Motor neuron (in vitro differentiated cells): Measurements from ENCODE around the gene APBA2. TPM values are rescaled to one million over a fixed set of nuclear protein-coding genes. Genes with fewer than 3 reads are reported as not detected.
"Not testable (repeated sequence)": the region's sequence is repeated elsewhere in the genome, so short reads cannot be mapped to it uniquely, and the experiment has no call there.

Experiments
- ATAC-seq, 8 experiments: fragments of 200-7000 bp; cut with Tn5 transposase; replicated peaks in 6 of 8; 2 replicates each; pipeline ENCODE4 v1.8.0; 2021; ENCODE audit warnings: mild to moderate bottlenecking in 8 of 8, moderate library complexity in 8 of 8
- H3K27ac ChIP-seq, 2 donors: fragments of 250-450 bp; sonication (Bioruptor Pico); 2 replicates each; pipeline ENCODE4 v1.9.0; 2021; ENCODE audit warnings: antibody characterized with exemption in 2 of 2, mild to moderate bottlenecking in 2 of 2, moderate library complexity in 1 of 2
- H3K4me1 ChIP-seq, 2 donors: fragments of 250-450 bp; sonication (Bioruptor Pico); replicated peaks in 1 of 2; 2 replicates each; pipeline ENCODE4 v1.6.1; 2021; ENCODE audit warnings: antibody characterized with exemption in 2 of 2, mild to moderate bottlenecking in 2 of 2, moderate library complexity in 1 of 2
- H3K4me3 ChIP-seq, 5 donors: fragments of 250-450 bp; sonication (Bioruptor Pico); 2 replicates each; pipeline ENCODE4 v1.9.0; 2021; ENCODE audit warnings: antibody characterized with exemption in 5 of 5, mild to moderate bottlenecking in 5 of 5, moderate library complexity in 4 of 5
- WGBS, 10 experiments: fragments of 450-650 bp; shearing (Covaris generic); methylation state at CpG; one replicate each; pipeline ENCODE4 v1.0.0; 2022; 5-methylcytosine and 5-hydroxymethylcytosine counted together
- in situ Hi-C, 9 experiments: fragments of 400-800 bp; cut with MboI; loops; one replicate each; pipeline ENCODE4 v1.15.0; 2021; ENCODE audit warnings: low sequenced_read_pairs in 9 of 9, low pct_unique_long_range_greater_than_20kb in 2 of 9; ENCODE audit not compliant: unreplicated experiment in 9 of 9
- total RNA-seq, 8 experiments: library from RNA; unstranded; fragments of 300-600 nt; gene quantifications; 2 replicates each; pipeline versions ENCODE4 v1.2.3 to v1.2.4, GENCODE V29; 2022

Gene APBA2
- total RNA-seq, 8 experiments from 2014 or later = 7.8 to 66.8 (median 40.0) TPM

GRCh38 chr15:28861589-28862293, 24.0 kb upstream of the APBA2 start:
- H3K4me3 ChIP-seq, in situ Hi-C loops, H3K4me1 ChIP-seq, H3K27ac ChIP-seq: not testable (repeated sequence)
- 67 to 100% (median 93%) methylated on average over 2 to 10 of the region's 11 CpGs for WGBS, 10 experiments
- peak in 2 of 8 experiments; percentile 26 to 42 for ATAC-seq

- no peak for ATAC-seq
- Histone ChIP-seq H3K4me1 (no peaks in the 10 kb centered on the region), H3K27ac (no peak overlapping the region), H3K4me3 (no peak overlapping the region)
- 0 to 100% (median 80%) methylated on average over 1 to 3 of the region's 9 CpGs; no CpG with 5 or more reads in 2 of the 10 experiments for WGBS, 10 experiments
- in situ Hi-C loops = no loop called here
These were observed 16.9 kb upstream of the APBA2 start for GRCh38 chr15:28868744-28869345.

- no peak overlapping the region for H3K27ac ChIP-seq
- in situ Hi-C loops = no loop called here
- no peak for ATAC-seq
- 33 to 100% (median 60%) methylated on average over 1 to 3 of the region's 3 CpGs; no CpG with 5 or more reads in 3 of the 10 experiments for WGBS, 10 experiments
- no peaks in the 10 kb centered on the region for H3K4me1 ChIP-seq
- no peak overlapping the region for H3K4me3 ChIP-seq
These were observed 14.6 kb upstream of the APBA2 start for GRCh38 chr15:28871168-28871567.

GRCh38 chr15:28873006-28873405, 12.8 kb upstream of the APBA2 start:
- WGBS, 10 experiments = 31 to 100% (median 90%) methylated on average over 1 to 4 of the region's 5 CpGs; no CpG with 5 or more reads in 5 of the 10 experiments
- Histone ChIP-seq H3K4me3 (no peak overlapping the region), H3K27ac (no peak overlapping the region), H3K4me1 (no peaks in the 10 kb centered on the region)
- in situ Hi-C loops = no loop called here
- ATAC-seq = no peak

GRCh38 chr15:28873585-28874190, 12.1 kb upstream of the APBA2 start:
- H3K4me3 ChIP-seq = no peak overlapping the region
- no peaks in the 10 kb centered on the region for H3K4me1 ChIP-seq
- peak in 2 of 8 experiments; percentile 46 to 68 for ATAC-seq
- H3K27ac ChIP-seq = no peak overlapping the region
- WGBS, 10 experiments = 29 to 100% (median 65%) methylated on average over 1 to 5 of the region's 10 CpGs; no CpG with 5 or more reads in 4 of the 10 experiments
- in situ Hi-C loops = no loop called here

- no peak overlapping the region for H3K4me3 ChIP-seq
- WGBS, 10 experiments = 17 to 70% (median 34%) methylated on average over 1 to 2 of the region's 4 CpGs; no CpG with 5 or more reads in 6 of the 10 experiments
- H3K4me1 ChIP-seq = no peaks in the 10 kb centered on the region
- in situ Hi-C loops = loop anchor here in 4 of 9 experiments (25.0 kb wide), 1 partner anchor 212 kb away; no protein-coding TSS in a partner anchor
- no peak for ATAC-seq
- H3K27ac ChIP-seq = no peak overlapping the region
These were observed 10.2 kb upstream of the APBA2 start for GRCh38 chr15:28875461-28876000.

- in situ Hi-C loops = loop anchor here in 4 of 9 experiments (25.0 kb wide), 1 partner anchor 211 kb away; no protein-coding TSS in a partner anchor
- H3K4me3 ChIP-seq = no peak overlapping the region
- WGBS, 10 experiments = 0 to 88% (median 70%) methylated on average over 1 to 4 of the region's 14 CpGs; no CpG with 5 or more reads in 4 of the 10 experiments
- H3K27ac ChIP-seq = no peak overlapping the region
- peak in 2 of 8 experiments; percentile 24 to 30 for ATAC-seq
- no peaks in the 10 kb centered on the region for H3K4me1 ChIP-seq
These were observed 9.5 kb upstream of the APBA2 start for GRCh38 chr15:28876131-28876844.

- ATAC-seq = no peak
- H3K4me1 ChIP-seq = no peaks in the 10 kb centered on the region
- in situ Hi-C loops = loop anchor here in 4 of 9 experiments (25.0 kb wide), 1 partner anchor 210 kb away; no protein-coding TSS in a partner anchor
These were observed 9.0 kb upstream of the APBA2 start for GRCh38 chr15:28876845-28877185.

GRCh38 chr15:28878209-28878608, 7.6 kb upstream of the APBA2 start:
- no peaks in the 10 kb centered on the region for H3K4me1 ChIP-seq
- H3K4me3 ChIP-seq = no peak overlapping the region
- no peak for ATAC-seq
- 40 to 100% (median 90%) methylated on average over 1 to 12 of the region's 15 CpGs; no CpG with 5 or more reads in 2 of the 10 experiments for WGBS, 10 experiments
- no peak overlapping the region for H3K27ac ChIP-seq
- in situ Hi-C loops = loop anchor here in 4 of 9 experiments (25.0 kb wide), 1 partner anchor 209 kb away; no protein-coding TSS in a partner anchor

More at GRCh38 chr15:28876845-28877185, 9.0 kb upstream of the APBA2 start:
- H3K4me3 ChIP-seq = no peak overlapping the region
- no peak overlapping the region for H3K27ac ChIP-seq
- 70 to 100% (median 83%) methylated on average over 1 to 2 of the region's 8 CpGs; no CpG with 5 or more reads in 6 of the 10 experiments for WGBS, 10 experiments

- in situ Hi-C loops = loop anchor here in 4 of 9 experiments (25.0 kb wide), 1 partner anchor 208 kb away; no protein-coding TSS in a partner anchor
These were observed 6.2 kb upstream of the APBA2 start for GRCh38 chr15:28879551-28879950.

GRCh38 chr15:28880680-28881079, 5.1 kb upstream of the APBA2 start:
- ATAC-seq = peak in 1 of 8 experiments; percentile 21
- 74 to 100% (median 79%) methylated on average over 1 to 5 of the region's 5 CpGs; no CpG with 5 or more reads in 6 of the 10 experiments for WGBS, 10 experiments
- H3K27ac ChIP-seq = no peak overlapping the region
- H3K4me3 ChIP-seq = no peak overlapping the region
- in situ Hi-C loops = loop anchor here in 4 of 9 experiments (25.0 kb wide), 1 partner anchor 207 kb away; no protein-coding TSS in a partner anchor
- H3K4me1 ChIP-seq = peaks cover 5 to 8% of the 10 kb centered on the region in 2 donors

More at GRCh38 chr15:28879551-28879950, 6.2 kb upstream of the APBA2 start:
- H3K4me3 ChIP-seq = no peak overlapping the region
- no peak for ATAC-seq
- H3K4me1 ChIP-seq = no peaks in the 10 kb centered on the region
- 0 to 100% (median 86%) methylated on average over 1 to 8 of the region's 9 CpGs; no CpG with 5 or more reads in 3 of the 10 experiments for WGBS, 10 experiments
- H3K27ac ChIP-seq = no peak overlapping the region

- peak in 2 of 8 experiments; percentile 11 to 23 for ATAC-seq
- no peak overlapping the region for H3K4me3 ChIP-seq
- H3K4me1 ChIP-seq = peaks cover 5 to 8% of the 10 kb centered on the region in 2 donors
- in situ Hi-C loops = loop anchor here in 4 of 9 experiments (25.0 kb wide), 1 partner anchor 206 kb away; no protein-coding TSS in a partner anchor
- WGBS, 10 experiments = 15 to 100% (median 80%) methylated on average over 1 to 3 of the region's 3 CpGs; no CpG with 5 or more reads in 5 of the 10 experiments
- H3K27ac ChIP-seq = no peak overlapping the region
These were observed 4.6 kb upstream of the APBA2 start for GRCh38 chr15:28881170-28881569.
